Cerebellar cortex (tissue), 1 donor: ENCODE data around the gene TMEM209.
"Not testable (repeated sequence)": the region's sequence is repeated elsewhere in the genome, so short reads cannot be mapped to it uniquely, and the experiment has no call there.

Experiments used
- DNase-seq: peaks from one replicate; pipeline ENCODE4 v3.0.0-alpha.2; 2015; ENCODE audit warnings: low spot score

TMEM209 gene

GRCh38 chr7:130127404-130127803, 77.8 kb downstream of the TMEM209 start:
- DNase-seq, result no peak

- DNase-seq, result not testable (repeated sequence)
Observed at GRCh38 chr7:130126840-130127239, 78.4 kb downstream of the TMEM209 start.

GRCh38 chr7:130124711-130125110, 80.5 kb downstream of the TMEM209 start:
- DNase-seq, result no peak

GRCh38 chr7:130123501-130123900, 81.7 kb downstream of the TMEM209 start:
- DNase-seq, result no peak

GRCh38 chr7:130118801-130119200, 86.4 kb downstream of the TMEM209 start:
- no peak for DNase-seq

- no peak for DNase-seq
Observed at GRCh38 chr7:130118294-130118693, 86.9 kb downstream of the TMEM209 start.

- DNase-seq, result no peak
Observed at GRCh38 chr7:130114776-130115175, 90.4 kb downstream of the TMEM209 start.
